H1 (cell line): ENCODE results near the gene CDC73. TPM values are rescaled to one million over a fixed set of nuclear protein-coding genes. Genes with fewer than 3 reads are reported as not detected.

Source experiments
- TAF1 ChIP-seq: IDR thresholded peaks from 2 replicates; pipeline ENCODE4 v1.6.1; 2011; ENCODE audit warnings: mild to moderate bottlenecking, low read depth, low read length
- polyA plus RNA-seq, 7 experiments: library from polyadenylated mRNA; depleted of rRNA in 3 of 7; stranded (reverse) in 5 of 7; unstranded in 2 of 7; fragments of >200 nt in 5 of 7; fragments of 200-250 nt in 2 of 7; gene quantifications; 1 replicate in 5 of 7; 2 replicates in 1 of 7; 4 replicates in 1 of 7; pipeline versions ENCODE4 v1.2.1 to v1.2.3, GENCODE V29; 2011 to 2013; ENCODE audit warnings: missing spikeins in 2 of 7, mixed read lengths in 2 of 7
- total RNA-seq: library from RNA; stranded (reverse); fragmentation: NEBNext Ultra II Directional; extraction: Animal tissue kit (Norgen Biotek cat#: 25700); gene quantifications from 2 replicates; pipeline ENCODE4 v1.2.1, GENCODE V29; 2021
- TF ChIP-seq, protein P1 (sequence below), 3 experiments: IDR thresholded peaks; 1 replicate in 2 of 3; 2 replicates in 1 of 3; pipeline versions ENCODE4 v1.5.1 to v1.6.1; 2011; ENCODE audit warnings: low read length in 3 of 3, mild to moderate bottlenecking in 3 of 3, inconsistent platforms in 2 of 3, low read depth in 1 of 3, moderate library complexity in 1 of 3; ENCODE audit not compliant: insufficient read depth in 1 of 3; ENCODE audit errors: control extremely low read depth in 1 of 3
- TF ChIP-seq, protein P2 (sequence below): IDR thresholded peaks from 2 replicates; pipeline ENCODE4 v1.6.1; 2012; ENCODE audit warnings: inconsistent platforms

CDC73 gene
- total and polyA plus RNA-seq, 2 of the 8 experiments (the other 6 are each of a cell fraction or from before 2014, with no cell fraction given), result 9.8 to 64.0 TPM

DNA sequence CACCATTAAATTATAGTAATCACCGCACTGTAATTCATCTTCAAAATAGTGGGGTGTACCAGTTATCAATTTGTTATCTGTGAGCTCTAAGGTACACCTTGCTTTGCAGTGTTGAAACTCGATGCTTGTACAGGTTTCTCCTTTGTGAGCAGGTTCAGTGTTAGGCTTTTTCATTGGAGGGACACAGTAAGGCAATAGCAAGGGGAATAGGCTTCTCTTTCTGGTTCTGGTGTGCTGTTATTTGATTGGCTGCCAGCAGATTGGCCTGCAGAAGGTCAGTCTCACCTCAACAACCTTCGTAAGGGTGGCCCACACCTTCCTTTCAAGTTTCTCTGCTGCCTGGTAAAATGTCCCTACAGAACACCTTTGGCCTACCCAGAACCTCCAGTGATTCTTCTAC, 140.8 kb downstream of the CDC73 start (continued):
- TF ChIP-seq, protein P1, sequence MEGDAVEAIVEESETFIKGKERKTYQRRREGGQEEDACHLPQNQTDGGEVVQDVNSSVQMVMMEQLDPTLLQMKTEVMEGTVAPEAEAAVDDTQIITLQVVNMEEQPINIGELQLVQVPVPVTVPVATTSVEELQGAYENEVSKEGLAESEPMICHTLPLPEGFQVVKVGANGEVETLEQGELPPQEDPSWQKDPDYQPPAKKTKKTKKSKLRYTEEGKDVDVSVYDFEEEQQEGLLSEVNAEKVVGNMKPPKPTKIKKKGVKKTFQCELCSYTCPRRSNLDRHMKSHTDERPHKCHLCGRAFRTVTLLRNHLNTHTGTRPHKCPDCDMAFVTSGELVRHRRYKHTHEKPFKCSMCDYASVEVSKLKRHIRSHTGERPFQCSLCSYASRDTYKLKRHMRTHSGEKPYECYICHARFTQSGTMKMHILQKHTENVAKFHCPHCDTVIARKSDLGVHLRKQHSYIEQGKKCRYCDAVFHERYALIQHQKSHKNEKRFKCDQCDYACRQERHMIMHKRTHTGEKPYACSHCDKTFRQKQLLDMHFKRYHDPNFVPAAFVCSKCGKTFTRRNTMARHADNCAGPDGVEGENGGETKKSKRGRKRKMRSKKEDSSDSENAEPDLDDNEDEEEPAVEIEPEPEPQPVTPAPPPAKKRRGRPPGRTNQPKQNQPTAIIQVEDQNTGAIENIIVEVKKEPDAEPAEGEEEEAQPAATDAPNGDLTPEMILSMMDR (IDR thresholded peaks at IDR 0.05; ENCODE audit: control extremely low read depth in 1 of 3, insufficient read depth in 1 of 3, low read depth in 1 of 3, low read length in 3 of 3), result no peak
- TF ChIP-seq, protein P2, sequence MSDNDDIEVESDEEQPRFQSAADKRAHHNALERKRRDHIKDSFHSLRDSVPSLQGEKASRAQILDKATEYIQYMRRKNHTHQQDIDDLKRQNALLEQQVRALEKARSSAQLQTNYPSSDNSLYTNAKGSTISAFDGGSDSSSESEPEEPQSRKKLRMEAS, result no peak
- no peak for TF ChIP-seq TAF1
